Measurements from ENCODE around the gene FRMD4B.

Gene FRMD4B

GRCh38 chr3:69321301-69322157, 64.4 kb downstream of the FRMD4B start:
- DNase-seq = no peak

- no peak for DNase-seq
These were observed 65.0 kb downstream of the FRMD4B start for GRCh38 chr3:69320871-69321271.

- DNase-seq = no peak
These were observed 66.2 kb downstream of the FRMD4B start for GRCh38 chr3:69319652-69320051.

GRCh38 chr3:69318410-69318809, 67.5 kb downstream of the FRMD4B start:
- no peak for DNase-seq

GRCh38 chr3:69313251-69313650, 72.6 kb downstream of the FRMD4B start:
- no peak for DNase-seq

GRCh38 chr3:69309814-69310213, 76.1 kb downstream of the FRMD4B start:
- DNase-seq = no peak

GRCh38 chr3:69306239-69307185, 79.4 kb downstream of the FRMD4B start:
- peak; percentile 78 for DNase-seq

GRCh38 chr3:69305011-69305410, 80.9 kb downstream of the FRMD4B start:
- no peak for DNase-seq

GRCh38 chr3:69304396-69304795, 81.5 kb downstream of the FRMD4B start:
- DNase-seq = no peak

- DNase-seq = no peak
These were observed 85.6 kb downstream of the FRMD4B start for GRCh38 chr3:69300296-69300695.

- DNase-seq = no peak
These were observed 86.5 kb downstream of the FRMD4B start for GRCh38 chr3:69299344-69299743.

GRCh38 chr3:69297501-69297900, 88.4 kb downstream of the FRMD4B start:
- no peak for DNase-seq

GRCh38 chr3:69296995-69297394, 88.9 kb downstream of the FRMD4B start:
- DNase-seq = no peak

- no peak for DNase-seq
These were observed 91.7 kb downstream of the FRMD4B start for GRCh38 chr3:69294014-69294766.

GRCh38 chr3:69292959-69293574, 92.8 kb downstream of the FRMD4B start:
- no peak for DNase-seq

GRCh38 chr3:69292185-69292584, 93.7 kb downstream of the FRMD4B start:
- no peak for DNase-seq

- DNase-seq = no peak
These were observed 95.5 kb downstream of the FRMD4B start for GRCh38 chr3:69290430-69290829.

GRCh38 chr3:69290006-69290405, 95.9 kb downstream of the FRMD4B start:
- DNase-seq = peak; percentile 36

- DNase-seq = peak; percentile 76
These were observed 97.6 kb downstream of the FRMD4B start for GRCh38 chr3:69288161-69288895.

- DNase-seq = no peak
These were observed 101.8 kb downstream of the FRMD4B start for GRCh38 chr3:69283913-69284611.

- DNase-seq = no peak
These were observed 102.4 kb downstream of the FRMD4B start for GRCh38 chr3:69283496-69283895.

Data from activated CD4-positive, alpha-beta T cell treated with anti-CD3 and anti-CD28 coated beads for 48 hours (primary cell).